CD14-positive monocyte (primary cell): ENCODE results near the gene TNS4. TPM values are rescaled to one million over a fixed set of nuclear protein-coding genes. Genes with fewer than 3 reads are reported as not detected.

ENCODE experiments used
- DNase-seq, 3 donors: peaks; one replicate each; pipeline ENCODE4 v3.0.0-alpha.2; 2011 to 2022
- H2AFZ ChIP-seq: 2 replicates; pipeline ENCODE4 v1.6.0; 2012; ENCODE audit warnings: mild to moderate bottlenecking, low read depth, low read length, inconsistent platforms; ENCODE audit not compliant: insufficient read depth, poor library complexity, severe bottlenecking
- H3K27ac ChIP-seq, 2 donors: 1 replicate in 1 of 2; 2 replicates in 1 of 2; pipeline ENCODE4 v1.5.1; 2012 to 2013; ENCODE audit warnings: low read length in 2 of 2, control low read depth in 1 of 2, inconsistent platforms in 1 of 2, low read depth in 1 of 2, mild to moderate bottlenecking in 1 of 2
- H3K27me3 ChIP-seq, 2 donors: one replicate each; pipeline versions ENCODE4 v1.6.0 to v1.6.1; 2011 to 2013; ENCODE audit warnings: low read length in 2 of 2; ENCODE audit not compliant: control insufficient read depth in 2 of 2, insufficient read depth in 2 of 2
- H3K36me3 ChIP-seq, 2 donors: replicated peaks in 1 of 2; 1 replicate in 1 of 2; 2 replicates in 1 of 2; pipeline versions ENCODE4 v1.5.1 to v1.6.1; 2012 to 2013; ENCODE audit warnings: low read length in 2 of 2, control low read depth in 1 of 2, inconsistent platforms in 1 of 2, mild to moderate bottlenecking in 1 of 2; ENCODE audit not compliant: insufficient read depth in 2 of 2, control insufficient read depth in 1 of 2
- H3K4me1 ChIP-seq, 2 donors: 1 replicate in 1 of 2; 2 replicates in 1 of 2; pipeline versions ENCODE4 v1.5.1 to v1.6.1; 2012 to 2013; ENCODE audit warnings: low read length in 2 of 2, control low read depth in 1 of 2, inconsistent platforms in 1 of 2, mild to moderate bottlenecking in 1 of 2, moderate library complexity in 1 of 2; ENCODE audit not compliant: insufficient read depth in 2 of 2, control insufficient read depth in 1 of 2
- H3K4me2 ChIP-seq: replicated peaks from 2 replicates; pipeline ENCODE3; 2012; ENCODE audit warnings: low read length, moderate library complexity, mild to moderate bottlenecking; ENCODE audit not compliant: poor library complexity, severe bottlenecking; ENCODE audit errors: extremely low read depth
- H3K4me3 ChIP-seq, 3 experiments: fragments of 200-600 bp in 1 of 3; sonication (generic) in 1 of 3; replicated peaks in 1 of 3; 1 replicate in 2 of 3; 2 replicates in 1 of 3; pipeline ENCODE4 v1.5.1; 2011 to 2013; ENCODE audit warnings: low read length in 3 of 3, mild to moderate bottlenecking in 3 of 3, control low read depth in 2 of 3, low read depth in 2 of 3, inconsistent platforms in 1 of 3, moderate library complexity in 1 of 3
- H3K79me2 ChIP-seq: 2 replicates; pipeline ENCODE4 v1.6.0; 2012; ENCODE audit warnings: mild to moderate bottlenecking, control low read depth, inconsistent platforms, low read length, moderate library complexity; ENCODE audit not compliant: insufficient read depth
- H3K9ac ChIP-seq: 2 replicates; pipeline ENCODE4 v1.6.0; 2017; ENCODE audit warnings: low read length, mild to moderate bottlenecking; ENCODE audit not compliant: insufficient read depth, poor library complexity, severe bottlenecking
- H3K9me3 ChIP-seq, 2 donors: replicated peaks in 1 of 2; 1 replicate in 1 of 2; 2 replicates in 1 of 2; pipeline versions ENCODE4 v1.5.1 to v1.6.1; 2012 to 2013; ENCODE audit warnings: low read length in 2 of 2, control low read depth in 1 of 2; ENCODE audit not compliant: control insufficient read depth in 1 of 2, insufficient read depth in 1 of 2
- H4K20me1 ChIP-seq: 2 replicates; pipeline ENCODE4 v1.6.0; 2012; ENCODE audit warnings: mild to moderate bottlenecking, low read length, control low read depth, moderate library complexity; ENCODE audit not compliant: insufficient read depth
- H3K27ac Mint-ChIP-seq, 7 donors: one replicate each; pipeline ENCODE4 v1.8.0; 2020; ENCODE audit warnings: mild to moderate bottlenecking in 7 of 7, mixed read lengths in 7 of 7, moderate library complexity in 6 of 7, inconsistent platforms in 2 of 7
- H3K27me3 Mint-ChIP-seq, 3 donors: one replicate each; pipeline ENCODE4 v1.8.0; 2021 to 2022; ENCODE audit warnings: low read depth in 3 of 3, mild to moderate bottlenecking in 3 of 3, mixed read lengths in 3 of 3, moderate library complexity in 3 of 3, inconsistent platforms in 1 of 3
- H3K36me3 Mint-ChIP-seq, 2 donors: one replicate each; pipeline ENCODE4 v1.8.0; 2020; ENCODE audit warnings: mixed read lengths in 2 of 2, inconsistent platforms in 1 of 2, mild to moderate bottlenecking in 1 of 2
- H3K4me1 Mint-ChIP-seq: one replicate; pipeline ENCODE4 v1.8.0; 2020; ENCODE audit warnings: mild to moderate bottlenecking, mixed read lengths
- H3K4me3 Mint-ChIP-seq, 2 donors: one replicate each; pipeline ENCODE4 v1.8.0; 2020; ENCODE audit warnings: mild to moderate bottlenecking in 2 of 2, mixed read lengths in 2 of 2, moderate library complexity in 1 of 2
- H3K9me3 Mint-ChIP-seq, 7 donors: one replicate each; pipeline ENCODE4 v1.8.0; 2020 to 2022; ENCODE audit warnings: mixed read lengths in 7 of 7, mild to moderate bottlenecking in 6 of 7, moderate library complexity in 6 of 7, inconsistent platforms in 2 of 7
- WGBS: methylation state at CpG from one replicate; pipeline ENCODE4 v1.1.5; 2013; ENCODE audit warnings: missing lambda C conversion rate; ENCODE audit not compliant: insufficient coverage; 5-methylcytosine and 5-hydroxymethylcytosine counted together
- intact Hi-C, 2 donors: fragments of 100-400 bp; cut with micrococcal nuclease; formaldehyde crosslinking; loops; one replicate each; pipeline versions ENCODE4 v1.15.0 to v1.15.1; 2023
- polyA plus RNA-seq, 3 donors: library from polyadenylated mRNA; depleted of rRNA in 1 of 3; unstranded in 2 of 3; stranded (reverse) in 1 of 3; fragments of 300-500 nt in 2 of 3; fragments of >200 nt in 1 of 3; fragmentation: Illumina TruSeq in 2 of 3; gene quantifications; 1 replicate in 2 of 3; 2 replicates in 1 of 3; pipeline ENCODE4 v1.2.3, GENCODE V29; 2012 to 2021
- TF ChIP-seq, protein P1 (sequence below): fragments of 200-600 bp; IDR thresholded peaks from one replicate; pipeline ENCODE4 v1.8.0; 2022; ENCODE audit warnings: antibody characterized with exemption, mild to moderate bottlenecking

The TNS4 gene
- polyA plus RNA-seq, 3 donors: not detected

DNA sequence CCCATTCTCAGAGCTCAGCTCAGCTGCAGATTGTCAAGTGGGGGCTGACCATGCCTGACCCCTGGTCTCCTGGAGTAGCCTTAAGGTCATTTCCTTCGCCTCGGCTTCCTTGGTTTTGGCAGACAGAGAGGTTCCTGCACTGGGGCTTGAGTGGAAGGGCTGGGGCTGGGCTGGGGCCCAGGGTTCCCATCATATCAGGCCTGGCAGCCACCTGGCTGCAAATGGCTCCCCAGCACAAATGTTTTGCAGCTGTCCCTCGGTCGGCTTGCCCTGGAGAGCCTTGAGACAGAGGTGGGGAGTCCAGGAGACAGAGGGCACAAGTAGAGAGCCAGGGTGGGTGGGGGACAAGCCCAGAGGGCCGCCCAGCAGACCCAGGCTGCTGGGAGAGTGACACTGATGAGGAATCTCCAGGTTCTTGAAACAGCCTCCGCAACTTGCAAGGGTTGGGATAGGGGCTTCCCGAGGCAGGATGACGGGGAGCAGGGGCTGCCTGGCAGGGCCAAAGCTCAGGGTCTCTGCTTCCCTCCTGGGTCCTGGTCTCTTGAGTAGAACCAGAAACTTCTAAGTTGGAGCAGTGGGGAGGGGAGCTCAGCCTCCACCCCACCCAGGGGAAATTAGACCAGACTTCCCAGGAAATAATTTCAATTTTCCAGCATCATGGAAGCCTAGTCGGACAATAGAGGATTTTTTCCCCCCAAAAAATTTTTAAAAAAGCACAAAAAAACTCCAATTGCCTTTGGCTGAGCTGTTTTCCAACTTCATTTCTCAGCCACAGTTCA lies 38.9 kb downstream of the TNS4 start:
- Mint-ChIP-seq H3K4me3 (no peak overlapping the region), H3K36me3 (no peaks in the 10 kb centered on the region), H3K27ac (peak overlapping the region in 1 of 7 donors; percentile 51), H3K27me3 (peaks cover 8 to 13% (median 10%) of the 10 kb centered on the region in 3 donors), H3K9me3 (no peaks in the 10 kb centered on the region), H3K4me1 (no peaks in the 10 kb centered on the region)
- WGBS: 92% methylated on average over 7 of the region's 9 CpGs
- Histone ChIP-seq H3K27ac (no peak overlapping the region), H3K4me1 (no peaks in the 10 kb centered on the region), H3K4me3 (no peak overlapping the region), H3K9me3 (no peaks in the 10 kb centered on the region), H3K79me2 (no peaks in the 10 kb centered on the region), H3K36me3 (no peaks in the 10 kb centered on the region), H3K27me3 (no peaks in the 10 kb centered on the region), H2AFZ (no peak overlapping the region), H4K20me1 (no peaks in the 10 kb centered on the region), H3K4me2 (no peak overlapping the region), H3K9ac (no peak overlapping the region)
- DNase-seq: no peak
- intact Hi-C loops: no loop called here
- TF ChIP-seq, protein P1, sequence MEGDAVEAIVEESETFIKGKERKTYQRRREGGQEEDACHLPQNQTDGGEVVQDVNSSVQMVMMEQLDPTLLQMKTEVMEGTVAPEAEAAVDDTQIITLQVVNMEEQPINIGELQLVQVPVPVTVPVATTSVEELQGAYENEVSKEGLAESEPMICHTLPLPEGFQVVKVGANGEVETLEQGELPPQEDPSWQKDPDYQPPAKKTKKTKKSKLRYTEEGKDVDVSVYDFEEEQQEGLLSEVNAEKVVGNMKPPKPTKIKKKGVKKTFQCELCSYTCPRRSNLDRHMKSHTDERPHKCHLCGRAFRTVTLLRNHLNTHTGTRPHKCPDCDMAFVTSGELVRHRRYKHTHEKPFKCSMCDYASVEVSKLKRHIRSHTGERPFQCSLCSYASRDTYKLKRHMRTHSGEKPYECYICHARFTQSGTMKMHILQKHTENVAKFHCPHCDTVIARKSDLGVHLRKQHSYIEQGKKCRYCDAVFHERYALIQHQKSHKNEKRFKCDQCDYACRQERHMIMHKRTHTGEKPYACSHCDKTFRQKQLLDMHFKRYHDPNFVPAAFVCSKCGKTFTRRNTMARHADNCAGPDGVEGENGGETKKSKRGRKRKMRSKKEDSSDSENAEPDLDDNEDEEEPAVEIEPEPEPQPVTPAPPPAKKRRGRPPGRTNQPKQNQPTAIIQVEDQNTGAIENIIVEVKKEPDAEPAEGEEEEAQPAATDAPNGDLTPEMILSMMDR: no peak

DNA sequence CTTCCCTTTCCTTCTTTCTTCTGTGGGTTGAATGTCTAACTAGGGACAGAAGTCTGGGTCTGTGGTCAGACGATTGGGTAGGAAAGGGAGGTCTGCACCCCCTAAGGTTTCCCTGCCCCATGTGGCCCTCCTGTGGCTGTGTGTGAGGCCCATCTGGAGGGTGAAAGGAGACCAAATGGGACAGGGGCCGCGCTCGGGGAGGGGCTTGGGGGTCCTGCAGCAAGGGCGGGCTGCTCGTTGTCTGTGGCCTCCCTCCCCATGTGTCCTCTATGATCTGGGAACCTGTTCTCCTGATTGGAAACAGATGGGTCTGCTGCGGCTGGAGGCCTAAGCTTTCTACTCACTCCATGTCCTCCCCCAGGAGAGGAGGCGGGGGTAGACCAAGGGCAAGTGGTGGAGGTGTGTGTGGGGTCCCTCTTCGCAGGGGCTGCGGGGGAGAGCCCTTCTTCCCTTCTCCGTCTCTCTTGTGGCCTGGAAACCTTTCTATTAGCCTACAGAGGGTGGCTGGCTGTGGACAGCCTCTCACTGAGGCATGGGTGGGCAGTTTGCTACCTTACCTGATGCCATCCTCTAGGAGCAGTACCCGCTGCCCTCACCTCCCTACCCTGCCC lies 39.6 kb downstream of the TNS4 start:
- H4K20me1 ChIP-seq: no peaks in the 10 kb centered on the region
- H3K9ac ChIP-seq: no peak overlapping the region
- Mint-ChIP-seq H3K27me3 (peaks cover 8 to 14% (median 13%) of the 10 kb centered on the region in 3 donors), H3K4me3 (no peak overlapping the region), H3K27ac (no peak overlapping the region), H3K36me3 (no peaks in the 10 kb centered on the region), H3K4me1 (no peaks in the 10 kb centered on the region), H3K9me3 (no peaks in the 10 kb centered on the region)
- H3K4me1 ChIP-seq: no peaks in the 10 kb centered on the region
- no peak overlapping the region for H3K4me2 ChIP-seq
- no peak overlapping the region for H3K27ac ChIP-seq
- no peaks in the 10 kb centered on the region for H3K9me3 ChIP-seq
- no peaks in the 10 kb centered on the region for H3K79me2 ChIP-seq
- no peak for DNase-seq
- no CpG with 5 or more reads among the region's 12 CpGs for whole genome bisulfite sequencing
- no peaks in the 10 kb centered on the region for H3K36me3 ChIP-seq
- intact Hi-C loops: no loop called here
- no peaks in the 10 kb centered on the region for H3K27me3 ChIP-seq
- TF ChIP-seq, protein P1: no peak
- H3K4me3 ChIP-seq: no peak overlapping the region
- H2AFZ ChIP-seq: no peak overlapping the region
